OCI-LY7 (cell line): Measurements from ENCODE around the gene ACTN1.

Experiments used
- EZH2phosphoT487 ChIP-seq: fragments of 200-600 bp; sonication (generic); IDR thresholded peaks from 2 replicates; pipeline ENCODE4 v1.6.1; 2018; ENCODE audit warnings: low read depth, borderline replicate concordance, mild to moderate bottlenecking, mixed run types, antibody characterized with exemption, low read length, moderate library complexity, mixed read lengths
- TF ChIP-seq, protein P1 (sequence below): fragments of 200-600 bp; sonication (generic); conservative IDR thresholded peaks from 2 replicates; pipeline ENCODE4 v1.5.1; 2014; ENCODE audit warnings: mild to moderate bottlenecking, antibody characterized with exemption, low read length, moderate library complexity, mixed read lengths

DNA sequence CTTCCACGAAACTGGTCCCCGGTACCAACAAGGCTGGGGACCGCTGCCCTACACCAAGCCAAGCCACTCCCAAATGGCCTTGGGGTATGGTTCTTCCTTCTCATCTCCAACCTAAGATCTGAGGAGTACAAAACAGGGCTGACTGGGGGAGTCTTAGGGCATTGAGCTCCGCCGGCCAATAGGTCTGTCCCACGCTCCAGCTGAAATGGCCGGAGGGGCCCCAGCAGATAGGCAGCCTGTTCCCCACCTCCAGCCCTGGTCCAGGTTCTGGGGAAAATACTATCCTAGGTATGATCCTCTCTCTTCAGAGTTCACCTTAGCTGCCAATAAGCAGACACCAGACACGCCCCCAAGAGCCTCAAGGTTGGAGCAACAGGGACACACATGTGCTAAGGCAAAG lies 90.2 kb downstream of the ACTN1 start:
- TF ChIP-seq, protein P1, sequence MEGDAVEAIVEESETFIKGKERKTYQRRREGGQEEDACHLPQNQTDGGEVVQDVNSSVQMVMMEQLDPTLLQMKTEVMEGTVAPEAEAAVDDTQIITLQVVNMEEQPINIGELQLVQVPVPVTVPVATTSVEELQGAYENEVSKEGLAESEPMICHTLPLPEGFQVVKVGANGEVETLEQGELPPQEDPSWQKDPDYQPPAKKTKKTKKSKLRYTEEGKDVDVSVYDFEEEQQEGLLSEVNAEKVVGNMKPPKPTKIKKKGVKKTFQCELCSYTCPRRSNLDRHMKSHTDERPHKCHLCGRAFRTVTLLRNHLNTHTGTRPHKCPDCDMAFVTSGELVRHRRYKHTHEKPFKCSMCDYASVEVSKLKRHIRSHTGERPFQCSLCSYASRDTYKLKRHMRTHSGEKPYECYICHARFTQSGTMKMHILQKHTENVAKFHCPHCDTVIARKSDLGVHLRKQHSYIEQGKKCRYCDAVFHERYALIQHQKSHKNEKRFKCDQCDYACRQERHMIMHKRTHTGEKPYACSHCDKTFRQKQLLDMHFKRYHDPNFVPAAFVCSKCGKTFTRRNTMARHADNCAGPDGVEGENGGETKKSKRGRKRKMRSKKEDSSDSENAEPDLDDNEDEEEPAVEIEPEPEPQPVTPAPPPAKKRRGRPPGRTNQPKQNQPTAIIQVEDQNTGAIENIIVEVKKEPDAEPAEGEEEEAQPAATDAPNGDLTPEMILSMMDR, result no peak
- no peak for TF ChIP-seq EZH2phosphoT487
